HCT116 (cell line): ENCODE results near the gene FHOD1. TPM values are rescaled to one million over a fixed set of nuclear protein-coding genes. Genes with fewer than 3 reads are reported as not detected.

ENCODE experiments used
- ATAC-seq: fragments of 200-7000 bp; cut with Tn5 transposase; 2 replicates; pipeline ENCODE4 v1.9.1; 2020; ENCODE audit warnings: mild to moderate bottlenecking, moderate library complexity
- BruUV-seq: library from RNA; stranded (reverse); fragments of 400-500 nt; replicated peaks from 2 replicates; lab custom pipeline; 2021; lab: Mats Ljungman, UMichigan
- CTCF ChIA-PET: fragments of 300-600 bp; sonication (Branson Sonifier 250); formaldehyde crosslinking; loops from one replicate; lab custom pipeline; 2021; ENCODE audit warnings: antibody characterized with exemption; lab: Charles Lee
- POLR2A ChIA-PET: fragments of 300-600, 350-600 bp; sonication (Branson Sonifier 250); formaldehyde crosslinking; loops from one replicate; lab custom pipeline; 2021; ENCODE audit warnings: antibody characterized with exemption; lab: Charles Lee
- RAD21 ChIA-PET, 2 experiments: fragments of 300-600 bp; sonication (Branson Sonifier 250); formaldehyde crosslinking; loops; one replicate each; lab custom pipeline; 2023; ENCODE audit warnings: low total read pairs in 2 of 2; ENCODE audit not compliant: uncharacterized antibody in 2 of 2, unreplicated experiment in 2 of 2, low non-redundant PET in 1 of 2; lab: Charles Lee
- DNase-seq: peaks from one replicate; pipeline ENCODE4 v3.0.0-alpha.2; 2010; ENCODE audit warnings: low read depth, low spot score
- H2AFZ ChIP-seq: fragments of 200-600 bp; shearing (Covaris generic), sonication (generic); 2 replicates; pipeline ENCODE4 v1.6.1; 2017; ENCODE audit warnings: low read depth, mixed run types, mixed read lengths, antibody characterized with exemption, low read length; ENCODE audit not compliant: poor library complexity, severe bottlenecking
- H3K27ac ChIP-seq: 2 replicates; pipeline ENCODE4 v1.5.1; 2012; ENCODE audit warnings: low read depth, low read length
- H3K27me3 ChIP-seq: fragments of 200-600 bp; sonication (generic); 2 replicates; pipeline ENCODE4 v1.6.1; 2016; ENCODE audit warnings: mixed run types, low read length, mixed read lengths; ENCODE audit not compliant: insufficient read depth
- H3K36me3 ChIP-seq, 2 experiments: fragments of 200-500 bp in 1 of 2; fragments of 200-600 bp in 1 of 2; sonication (Bioruptor generic) in 1 of 2; sonication (generic) in 1 of 2; 2 replicates each; pipeline versions ENCODE4 v1.5.1 to v1.6.1; 2014 to 2016; ENCODE audit warnings: low read length in 2 of 2, inconsistent platforms in 1 of 2, mixed read lengths in 1 of 2, mixed run types in 1 of 2; ENCODE audit not compliant: insufficient read depth in 2 of 2, control insufficient read depth in 1 of 2
- H3K4me1 ChIP-seq, 2 experiments: fragments of 200-600 bp in 1 of 2; sonication (generic) in 1 of 2; 2 replicates each; pipeline versions ENCODE4 v1.5.1 to v1.6.1; 2012 to 2017; ENCODE audit warnings: low read length in 2 of 2, inconsistent platforms in 1 of 2, mild to moderate bottlenecking in 1 of 2, mixed read lengths in 1 of 2, mixed run types in 1 of 2, moderate library complexity in 1 of 2; ENCODE audit not compliant: insufficient read depth in 2 of 2, control insufficient read depth in 1 of 2
- H3K4me2 ChIP-seq: fragments of 200-600 bp; sonication (generic); 2 replicates; pipeline ENCODE4 v1.6.1; 2017; ENCODE audit warnings: mixed run types, low read length, mixed read lengths
- H3K4me3 ChIP-seq, 2 experiments: fragments of 200-600 bp in 1 of 2; sonication (generic) in 1 of 2; replicated peaks in 1 of 2; 2 replicates each; pipeline ENCODE4 v1.5.1; 2011 to 2016; ENCODE audit warnings: low read length in 2 of 2, control low read depth in 1 of 2, low read depth in 1 of 2, mild to moderate bottlenecking in 1 of 2, mixed read lengths in 1 of 2, mixed run types in 1 of 2
- H3K79me2 ChIP-seq: fragments of 200-600 bp; sonication (generic); 2 replicates; pipeline ENCODE4 v1.6.1; 2017; ENCODE audit warnings: mild to moderate bottlenecking, mixed run types, low read length, moderate library complexity, mixed read lengths; ENCODE audit not compliant: insufficient read depth
- H3K9ac ChIP-seq: fragments of 200-600 bp; sonication (generic); 2 replicates; pipeline ENCODE4 v1.6.1; 2016; ENCODE audit warnings: low read length, mixed read lengths
- H3K9me2 ChIP-seq: fragments of 200-600 bp; sonication (generic), shearing (Covaris generic); 2 replicates; pipeline ENCODE4 v1.6.1; 2017; ENCODE audit warnings: mixed run types, mild to moderate bottlenecking, moderate library complexity; ENCODE audit not compliant: insufficient read depth
- H3K9me3 ChIP-seq, 2 experiments: fragments of 200-500 bp in 1 of 2; fragments of 200-600 bp in 1 of 2; sonication (Bioruptor generic) in 1 of 2; sonication (generic) in 1 of 2; 2 replicates each; pipeline ENCODE4 v1.6.1; 2014 to 2017; ENCODE audit warnings: low read length in 2 of 2, mixed read lengths in 2 of 2, inconsistent platforms in 1 of 2, low read depth in 1 of 2, mild to moderate bottlenecking in 1 of 2, mixed run types in 1 of 2, moderate library complexity in 1 of 2; ENCODE audit not compliant: control insufficient read depth in 1 of 2, insufficient read depth in 1 of 2
- H4K20me1 ChIP-seq: fragments of 200-600 bp; sonication (generic), shearing (Covaris generic); 2 replicates; pipeline ENCODE4 v1.6.1; 2017; ENCODE audit warnings: mixed run types, mild to moderate bottlenecking, moderate library complexity; ENCODE audit not compliant: insufficient read depth
- EGR1 ChIP-seq: IDR thresholded peaks from 2 replicates; pipeline ENCODE4 v1.6.1; 2012; ENCODE audit warnings: low read depth
- EZH2 ChIP-seq: fragments of 200-600 bp; sonication (generic); IDR thresholded peaks from 2 replicates; pipeline ENCODE4 v1.6.1; 2017; ENCODE audit warnings: antibody characterized with exemption, mixed run types
- EZH2phosphoT487 ChIP-seq: fragments of 200-600 bp; IDR thresholded peaks from 2 replicates; pipeline ENCODE4 v1.6.1; 2018; ENCODE audit warnings: antibody characterized with exemption, borderline replicate concordance
- POLR2AphosphoS5 ChIP-seq: IDR thresholded peaks from 2 replicates; pipeline ENCODE4 v1.6.1; 2011; ENCODE audit warnings: mild to moderate bottlenecking, low read depth, low read length, moderate library complexity
- RAD21 ChIP-seq: IDR thresholded peaks from 2 replicates; pipeline ENCODE4 v1.6.1; 2012; ENCODE audit warnings: low read depth, mild to moderate bottlenecking
- ZFX ChIP-seq: fragments of 450-650 bp; IDR thresholded peaks from 2 replicates; pipeline ENCODE4 v1.6.1; 2017
- intact Hi-C: fragments of 100-400 bp; cut with micrococcal nuclease; formaldehyde crosslinking; loops from 2 replicates; pipeline ENCODE4 v1.10.0; 2022
- total RNA-seq: library from RNA; stranded (reverse); gene quantifications from one replicate; pipeline ENCODE4 v1.2.1, GENCODE V29; 2021; ENCODE audit not compliant: unreplicated experiment
- TF ChIP-seq, protein P1 (sequence below): IDR thresholded peaks from 2 replicates; pipeline ENCODE4 v1.6.1; 2012; ENCODE audit warnings: low read depth
- TF ChIP-seq, protein P2 (sequence below): IDR thresholded peaks from 2 replicates; pipeline ENCODE4 v1.6.1; 2012

Gene FHOD1
- total RNA-seq, 1 experiment from 2014 or later = 69.2 TPM

DNA sequence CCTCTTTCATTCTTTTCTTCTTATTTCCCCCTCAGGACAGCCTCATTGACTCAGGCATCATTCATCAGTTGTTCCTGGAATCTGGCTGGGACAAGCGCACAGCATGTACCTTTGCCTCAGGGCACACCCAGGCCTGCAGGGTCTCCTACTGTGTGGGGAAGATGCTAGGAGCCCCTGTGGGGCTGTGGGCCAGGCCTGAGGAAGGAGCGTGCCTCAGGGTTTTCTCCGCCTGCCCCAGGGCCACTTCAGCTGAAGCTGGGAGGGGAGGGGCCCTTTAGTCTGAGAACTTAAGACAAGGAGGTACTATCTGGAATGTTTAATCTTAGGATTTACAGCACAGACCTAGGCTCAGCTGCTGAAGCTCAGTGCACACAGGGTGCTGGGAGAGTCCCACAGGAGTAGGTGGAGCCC is 40.4 kb downstream of the FHOD1 start (continued):
- TF ChIP-seq, protein P1, sequence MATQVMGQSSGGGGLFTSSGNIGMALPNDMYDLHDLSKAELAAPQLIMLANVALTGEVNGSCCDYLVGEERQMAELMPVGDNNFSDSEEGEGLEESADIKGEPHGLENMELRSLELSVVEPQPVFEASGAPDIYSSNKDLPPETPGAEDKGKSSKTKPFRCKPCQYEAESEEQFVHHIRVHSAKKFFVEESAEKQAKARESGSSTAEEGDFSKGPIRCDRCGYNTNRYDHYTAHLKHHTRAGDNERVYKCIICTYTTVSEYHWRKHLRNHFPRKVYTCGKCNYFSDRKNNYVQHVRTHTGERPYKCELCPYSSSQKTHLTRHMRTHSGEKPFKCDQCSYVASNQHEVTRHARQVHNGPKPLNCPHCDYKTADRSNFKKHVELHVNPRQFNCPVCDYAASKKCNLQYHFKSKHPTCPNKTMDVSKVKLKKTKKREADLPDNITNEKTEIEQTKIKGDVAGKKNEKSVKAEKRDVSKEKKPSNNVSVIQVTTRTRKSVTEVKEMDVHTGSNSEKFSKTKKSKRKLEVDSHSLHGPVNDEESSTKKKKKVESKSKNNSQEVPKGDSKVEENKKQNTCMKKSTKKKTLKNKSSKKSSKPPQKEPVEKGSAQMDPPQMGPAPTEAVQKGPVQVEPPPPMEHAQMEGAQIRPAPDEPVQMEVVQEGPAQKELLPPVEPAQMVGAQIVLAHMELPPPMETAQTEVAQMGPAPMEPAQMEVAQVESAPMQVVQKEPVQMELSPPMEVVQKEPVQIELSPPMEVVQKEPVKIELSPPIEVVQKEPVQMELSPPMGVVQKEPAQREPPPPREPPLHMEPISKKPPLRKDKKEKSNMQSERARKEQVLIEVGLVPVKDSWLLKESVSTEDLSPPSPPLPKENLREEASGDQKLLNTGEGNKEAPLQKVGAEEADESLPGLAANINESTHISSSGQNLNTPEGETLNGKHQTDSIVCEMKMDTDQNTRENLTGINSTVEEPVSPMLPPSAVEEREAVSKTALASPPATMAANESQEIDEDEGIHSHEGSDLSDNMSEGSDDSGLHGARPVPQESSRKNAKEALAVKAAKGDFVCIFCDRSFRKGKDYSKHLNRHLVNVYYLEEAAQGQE = no peak
- no peak for TF ChIP-seq ZFX
- TF ChIP-seq EZH2 = no peak
- TF ChIP-seq, protein P2, sequence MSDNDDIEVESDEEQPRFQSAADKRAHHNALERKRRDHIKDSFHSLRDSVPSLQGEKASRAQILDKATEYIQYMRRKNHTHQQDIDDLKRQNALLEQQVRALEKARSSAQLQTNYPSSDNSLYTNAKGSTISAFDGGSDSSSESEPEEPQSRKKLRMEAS = no peak
- TF ChIP-seq EZH2phosphoT487 = no peak
- TF ChIP-seq EGR1 = no peak

DNA sequence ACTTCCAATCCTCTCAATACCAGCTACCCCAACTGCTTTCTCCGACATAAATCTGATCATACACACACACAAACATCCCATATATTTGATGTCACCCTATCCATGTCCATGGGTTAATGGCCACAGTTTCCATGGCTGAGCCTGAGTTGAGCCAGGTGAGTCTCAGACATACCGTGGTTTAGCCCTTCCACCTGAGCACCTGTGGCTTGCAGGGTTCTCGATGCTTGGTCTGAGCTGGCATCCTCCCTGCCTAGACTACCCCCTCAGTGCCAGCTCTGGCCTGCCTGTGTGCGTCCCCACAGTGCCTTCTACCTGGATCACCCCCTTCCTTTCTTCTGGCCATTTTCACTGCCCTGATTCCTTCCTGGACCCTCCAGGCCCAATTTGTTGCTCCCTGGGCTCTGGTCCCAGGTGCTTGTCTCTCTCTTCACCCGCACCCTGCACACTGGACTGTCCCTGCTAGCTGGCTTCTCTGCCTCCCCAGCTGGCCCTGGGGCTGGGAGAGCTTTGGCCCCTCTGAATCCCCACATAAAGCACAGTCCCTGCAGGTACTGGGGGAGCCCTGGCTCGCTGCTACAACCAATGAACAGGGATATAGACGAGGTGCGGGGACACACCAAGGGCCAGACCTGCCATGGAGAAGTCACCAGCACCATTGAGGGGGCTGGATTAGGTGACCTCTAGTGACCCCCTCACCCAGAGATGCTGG is 41.0 kb downstream of the FHOD1 start:
- no peaks in the 10 kb centered on the region for H3K9me2 ChIP-seq
- ChIA-PET RAD21 (no interaction called here), POLR2A (no interaction called here), CTCF (interaction anchor here (1.8 kb wide), 1 partner anchor 8 kb away, joined by 7 read pairs; no protein-coding TSS in a partner anchor)
- H3K79me2 ChIP-seq = no peaks in the 10 kb centered on the region
- no peak for ATAC-seq
- peaks cover 11 to 14% of the 10 kb centered on the region in 2 experiments; a peak in 3 of 4 replicates for H3K36me3 ChIP-seq
- H3K4me1 ChIP-seq = peaks cover 11 to 25% of the 10 kb centered on the region in 2 experiments
- intact Hi-C loops = no loop called here
- no peak overlapping the region for H3K9ac ChIP-seq
- peak; percentile 46 for TF ChIP-seq POLR2AphosphoS5
- TF ChIP-seq RAD21 = no peak
- H3K4me3 ChIP-seq = no peak overlapping the region
- H4K20me1 ChIP-seq = no peaks in the 10 kb centered on the region
- H3K27ac ChIP-seq = no peak overlapping the region
- BruUV-seq = no TSS peak
- no peak overlapping the region for H2AFZ ChIP-seq
- DNase-seq = no peak
- no peaks in the 10 kb centered on the region for H3K27me3 ChIP-seq
- H3K4me2 ChIP-seq = no peak overlapping the region; the same call in 1 of the 2 replicates
- no peaks in the 10 kb centered on the region for H3K9me3 ChIP-seq
